ENCODE data around the gene LENG8. TPM values are rescaled to one million over a fixed set of nuclear protein-coding genes. Genes with fewer than 3 reads are reported as not detected.

The LENG8 gene
- total and polyA plus RNA-seq, 2 of the 13 experiments (the other 11 are each of a cell fraction or from before 2014, with no cell fraction given) = 14.3 to 41.9 TPM

GRCh38 chr19:54462655-54463530 lies 13.9 kb downstream of the LENG8 start (continued):
- TF ChIP-seq HINFP (CRISPR knock-in tag; IDR thresholded peaks at IDR 0.05; ENCODE audit: low read depth) (peak; percentile 47; the same call in 1 of the 2 replicates), KMT2B (CRISPR knock-in tag; IDR thresholded peaks at IDR 0.05) (no peak; the same call in 1 of the 2 replicates), ZNF691 (CRISPR knock-in tag; IDR thresholded peaks at IDR 0.05; ENCODE audit: borderline replicate concordance, low read depth) (peak; percentile 66), ZNF101 (CRISPR knock-in tag; IDR thresholded peaks at IDR 0.05; ENCODE audit: borderline replicate concordance, low read depth) (no peak), HMGXB4 (CRISPR knock-in tag; IDR thresholded peaks at IDR 0.05; ENCODE audit: borderline replicate concordance in 1 of 2, low read depth in 1 of 2) (peak; percentile 45 to 89; a peak in 3 of 4 replicates), TMF1 (CRISPR knock-in tag; IDR thresholded peaks at IDR 0.05; ENCODE audit: low read depth) (peak; percentile 19; the same call in 1 of the 2 replicates), ZNF430 (CRISPR knock-in tag; IDR thresholded peaks at IDR 0.05) (peak; percentile 20; the same call in 1 of the 2 replicates), GATAD1 (CRISPR knock-in tag; IDR thresholded peaks at IDR 0.05) (peak; percentile 62; the same call in 1 of the 2 replicates), RNF2 (conservative IDR thresholded peaks at IDR 0.05; ENCODE audit: low read depth) (peak; percentile 61), ZFX (CRISPR knock-in tag; IDR thresholded peaks at IDR 0.05; ENCODE audit: low read depth) (peak; percentile 76), ZBTB42 (CRISPR knock-in tag; IDR thresholded peaks at IDR 0.05) (0 out of 2 replicates have a peak, but pooled peaks have one; percentile 40), POGK (CRISPR knock-in tag; conservative IDR thresholded peaks at IDR 0.05) (peak; percentile 80), XRCC5 (optimal IDR thresholded peaks at IDR 0.05; ENCODE audit: low read length) (peak; percentile 61), SATB2 (CRISPR knock-in tag; IDR thresholded peaks at IDR 0.05) (peak; percentile 78; the same call in 1 of the 2 replicates), CAMTA2 (CRISPR knock-in tag; IDR thresholded peaks at IDR 0.05; ENCODE audit: borderline replicate concordance) (peak; percentile 24), SP1 (IDR thresholded peaks at IDR 0.05) (no peak), SP1 (CRISPR knock-in tag; IDR thresholded peaks at IDR 0.05) (peak; percentile 22; the same call in 1 of the 2 replicates)

Measured in HepG2 (cell line).